A172 (cell line): Measurements from ENCODE around the gene PDAP1. TPM values are rescaled to one million over a fixed set of nuclear protein-coding genes. Genes with fewer than 3 reads are reported as not detected.
A peak's percentile ranks its signal among the peaks of the same experiment; 100 is the strongest.

Source experiments
- DNase-seq: peaks from one replicate; pipeline ENCODE4 v3.0.0-alpha.2; 2015; ENCODE audit warnings: low spot score
- total RNA-seq: library from RNA; depleted of rRNA; stranded (reverse); fragments of >200 nt; shearing (Covaris generic); gene quantifications from 2 replicates; pipeline ENCODE4 v1.2.3, GENCODE V29; 2014

The PDAP1 gene
- total RNA-seq, 1 experiment from 2014 or later = 236 TPM

DNA sequence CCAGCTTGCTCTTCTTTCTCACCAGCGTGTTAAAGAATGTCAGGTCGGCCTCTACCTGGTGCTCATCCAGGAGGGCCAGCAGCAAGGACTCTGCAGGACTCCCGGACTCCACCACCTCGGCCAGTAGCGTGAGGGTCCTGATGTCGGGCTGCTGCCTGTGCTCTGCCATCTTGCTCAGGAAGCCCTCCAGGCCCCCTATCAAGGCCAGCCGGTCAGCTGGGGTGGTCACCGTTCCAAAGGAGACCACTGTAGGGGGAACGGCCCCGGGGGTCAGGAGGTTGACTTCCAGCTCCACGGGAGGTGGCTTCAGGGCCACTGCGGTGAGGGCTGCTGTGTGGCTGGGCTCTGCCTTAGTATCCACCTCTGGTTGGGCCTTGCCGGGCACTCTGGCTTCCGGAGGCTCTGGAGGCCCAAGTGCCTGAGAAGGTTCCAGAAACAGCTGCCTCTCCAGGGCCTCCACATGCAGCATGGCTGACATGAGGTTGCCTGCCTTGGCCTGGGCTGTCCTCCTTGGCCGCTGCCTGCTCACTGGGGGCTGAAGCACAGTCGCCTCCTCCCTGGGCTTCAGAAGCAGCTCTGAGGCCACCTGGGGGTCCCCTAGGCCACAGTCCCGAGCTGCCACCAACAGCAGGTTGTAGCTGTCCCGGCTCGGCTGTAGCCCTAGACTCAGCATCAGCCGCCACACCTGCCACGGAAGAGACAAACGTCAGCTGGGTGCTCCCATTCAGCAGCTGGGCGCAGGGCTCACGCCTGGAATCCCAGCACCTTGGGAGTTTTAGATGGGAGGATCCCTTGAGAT lies 16.7 kb upstream of the PDAP1 start:
- no peak for DNase-seq

DNA sequence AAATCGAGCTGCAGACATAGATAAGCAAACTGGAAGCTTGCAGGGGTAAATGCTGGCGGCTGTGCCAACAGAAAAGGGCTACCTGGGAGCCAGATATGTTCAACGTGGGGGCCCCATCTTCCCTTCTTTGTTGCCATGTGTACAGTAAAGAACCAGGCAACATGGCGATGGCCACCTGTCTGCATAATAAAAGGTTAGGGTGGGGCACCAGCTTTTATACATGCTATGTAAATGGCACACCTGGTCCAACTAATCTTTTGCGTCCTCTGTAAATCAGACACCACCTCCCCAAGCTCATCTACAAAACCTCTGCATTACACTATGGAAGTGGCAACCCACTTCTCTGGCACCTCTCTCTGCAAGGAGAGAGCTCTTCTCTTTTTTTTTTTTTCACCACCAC lies 14.2 kb upstream of the PDAP1 start:
- DNase-seq = no peak

DNA sequence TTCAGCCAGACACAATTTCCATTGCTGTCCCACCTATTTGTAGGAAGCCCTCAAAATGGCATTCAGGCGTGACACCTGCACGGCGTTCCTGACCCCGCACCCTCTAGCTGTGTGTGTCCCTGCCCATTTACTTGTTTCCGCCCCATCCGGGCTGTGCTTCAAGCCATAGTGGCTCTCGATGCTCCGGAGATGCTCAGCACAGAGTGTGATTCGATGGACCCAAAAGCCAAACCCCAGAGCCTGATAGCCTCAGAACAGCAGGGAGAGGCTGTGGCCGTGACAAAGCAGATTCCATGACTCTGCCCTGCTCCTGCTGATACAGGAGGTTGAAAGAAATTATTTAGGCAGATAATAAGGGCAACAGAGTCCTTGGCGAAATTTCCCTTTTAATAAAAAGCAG lies 13.8 kb upstream of the PDAP1 start:
- no peak for DNase-seq

DNA sequence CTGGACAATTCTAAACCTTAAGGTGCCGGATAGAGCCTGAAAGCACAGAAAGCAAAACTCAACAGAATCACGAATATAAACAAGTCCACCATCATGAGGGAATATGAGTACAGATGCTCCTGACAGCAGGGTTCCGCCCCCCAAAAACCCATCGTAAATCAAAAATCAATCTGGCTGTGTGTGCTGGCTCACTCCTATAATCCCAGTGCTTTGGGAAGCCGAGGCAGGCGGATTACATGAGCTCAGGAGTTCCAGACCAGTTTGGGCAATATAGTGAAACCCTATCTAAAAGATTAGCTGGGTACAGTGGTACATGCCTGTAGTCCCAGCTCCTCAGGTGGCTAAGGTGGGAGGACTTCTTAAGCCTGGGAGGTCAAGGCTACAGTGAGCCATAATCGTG lies 12.6 kb upstream of the PDAP1 start:
- DNase-seq = no peak

DNA sequence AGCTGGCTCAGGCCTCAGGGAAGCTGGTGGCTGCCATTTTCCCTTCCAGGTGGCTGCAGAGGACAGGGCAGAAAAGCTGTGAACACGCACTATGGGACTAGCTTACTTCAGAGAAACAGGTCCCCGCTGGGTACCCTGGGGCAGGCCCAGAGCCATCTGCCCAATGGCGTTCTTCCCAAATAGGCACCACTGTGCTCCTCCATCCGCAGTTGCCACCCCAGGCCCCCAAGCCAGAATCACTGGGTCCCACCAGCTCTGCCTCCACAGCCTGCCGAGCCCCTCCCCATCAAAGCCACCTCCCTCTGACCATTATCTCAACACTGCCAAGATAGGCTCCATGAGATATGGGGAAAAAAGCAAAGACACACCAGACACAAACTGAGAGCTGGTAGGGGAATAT lies 11.8 kb upstream of the PDAP1 start:
- DNase-seq = no peak

DNA sequence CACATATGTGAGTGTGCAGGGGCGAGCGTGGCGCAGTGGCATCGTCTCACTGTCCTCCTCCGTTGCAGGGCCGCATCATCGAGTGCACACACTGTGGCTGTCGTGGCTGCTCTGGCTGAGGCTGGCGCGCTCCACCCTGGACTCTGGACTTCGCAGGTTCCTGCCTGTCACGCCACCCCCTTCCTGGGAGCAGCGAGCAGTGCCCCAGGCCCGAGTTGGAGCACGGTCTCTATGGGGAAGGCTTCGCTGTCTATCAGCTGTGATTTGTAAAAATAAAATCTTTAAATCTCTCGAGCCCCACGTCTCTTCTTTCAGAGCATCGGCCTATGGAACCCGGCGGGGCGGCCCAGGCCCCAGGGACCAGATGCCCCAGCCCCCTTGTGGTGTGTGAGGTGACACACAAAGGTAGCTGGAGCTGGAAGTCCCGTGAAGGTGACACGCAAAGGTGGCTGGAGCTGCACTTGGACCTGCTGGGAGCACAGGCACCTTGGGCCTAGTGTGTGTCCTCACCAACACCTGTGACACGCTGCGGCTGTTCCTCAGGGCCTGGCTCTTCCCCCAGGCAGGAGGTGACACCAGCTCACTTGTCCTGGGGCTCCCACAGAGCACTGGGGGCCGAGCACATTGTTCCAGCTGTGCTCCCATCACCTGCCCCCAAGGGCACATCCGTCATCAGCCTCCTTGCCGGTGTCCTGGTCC lies 11.1 kb upstream of the PDAP1 start:
- DNase-seq = no peak

DNA sequence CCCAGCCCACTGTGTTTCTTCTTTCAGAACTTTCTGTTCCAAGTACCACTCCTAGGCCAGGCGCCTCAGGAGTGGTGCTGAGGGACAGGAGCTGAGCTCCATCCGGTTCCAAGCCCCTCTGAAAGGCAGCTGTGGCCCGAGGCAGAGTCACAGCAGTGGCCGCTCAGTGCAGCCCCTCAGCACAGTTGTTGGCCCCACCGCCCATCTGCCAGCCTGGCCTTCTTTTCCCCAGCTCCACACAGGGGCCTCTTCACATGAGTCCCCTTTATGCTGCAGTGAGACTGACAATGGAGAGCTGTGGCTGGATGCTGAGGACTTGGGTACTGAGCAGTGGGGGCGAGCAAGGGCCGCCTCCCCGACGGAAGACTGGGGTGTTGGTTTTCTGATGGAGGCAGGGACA lies 9.9 kb upstream of the PDAP1 start:
- no peak for DNase-seq

DNA sequence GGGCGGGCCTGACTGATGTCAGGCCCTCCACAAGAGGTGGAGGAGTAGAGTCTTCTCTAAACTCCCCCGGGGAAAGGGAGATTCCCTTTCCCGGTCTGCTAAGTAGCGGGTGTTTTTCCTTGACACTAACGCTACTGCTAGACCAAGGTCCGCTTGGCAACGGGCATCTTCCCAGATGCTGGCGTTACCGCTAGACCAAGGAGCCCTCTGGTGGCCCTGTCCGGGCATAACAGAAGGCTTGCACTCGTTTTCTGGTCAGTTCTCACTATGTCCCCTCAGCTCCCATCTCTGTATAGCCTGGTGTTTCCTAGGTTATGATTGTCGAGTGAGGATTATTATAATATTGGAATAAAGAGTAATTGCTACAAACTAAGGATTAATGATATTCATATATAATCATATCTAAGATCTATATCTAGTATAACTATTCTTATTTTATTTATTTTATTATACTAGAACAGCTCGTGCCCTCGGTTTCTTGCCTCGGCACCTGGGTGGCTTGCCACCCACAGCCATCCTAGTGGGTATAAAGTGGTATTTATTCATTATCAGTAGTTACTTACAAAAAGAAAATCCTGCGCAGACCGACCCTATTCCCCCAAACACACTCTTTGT lies 7.2 kb upstream of the PDAP1 start:
- peak; percentile 71 for DNase-seq

DNA sequence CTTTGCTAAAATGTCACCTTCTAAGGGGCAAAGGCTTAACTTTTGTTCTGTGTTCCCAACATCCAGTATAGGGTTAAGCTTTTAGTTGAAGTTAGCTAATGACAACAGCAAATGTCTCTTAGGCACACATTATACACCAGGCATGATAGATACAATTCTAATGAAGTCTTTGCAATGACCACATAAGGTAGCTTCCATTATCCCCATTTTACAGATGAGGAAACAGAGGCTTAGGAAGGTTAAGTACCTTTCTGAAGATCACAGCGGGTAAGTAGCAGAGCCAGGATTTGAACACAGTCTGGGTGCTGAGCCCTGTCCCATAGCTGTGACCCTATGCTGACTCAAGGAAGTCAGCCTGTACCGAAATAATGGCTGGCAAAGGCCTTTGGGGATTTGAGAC lies 2.2 kb upstream of the PDAP1 start:
- no peak for DNase-seq

DNA sequence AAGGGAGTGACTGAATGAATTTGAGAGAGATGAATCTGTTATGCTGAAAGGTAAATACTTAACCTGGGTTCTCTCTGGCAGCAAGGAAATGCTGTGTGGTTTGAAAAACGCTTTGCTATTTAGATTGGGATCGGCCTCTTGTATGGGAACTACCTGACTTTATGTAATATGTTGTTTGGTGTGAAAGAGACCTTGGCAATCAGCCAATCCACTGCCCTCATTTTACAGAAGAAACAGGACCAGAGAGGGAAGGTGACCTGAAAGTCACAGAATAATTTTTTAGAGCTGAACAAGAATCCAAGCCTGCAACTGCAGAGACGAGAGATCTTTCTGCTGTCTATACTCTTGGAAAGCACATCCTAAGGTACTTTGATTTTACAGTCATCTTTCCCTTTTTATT lies 1.4 kb upstream of the PDAP1 start:
- no peak for DNase-seq

DNA sequence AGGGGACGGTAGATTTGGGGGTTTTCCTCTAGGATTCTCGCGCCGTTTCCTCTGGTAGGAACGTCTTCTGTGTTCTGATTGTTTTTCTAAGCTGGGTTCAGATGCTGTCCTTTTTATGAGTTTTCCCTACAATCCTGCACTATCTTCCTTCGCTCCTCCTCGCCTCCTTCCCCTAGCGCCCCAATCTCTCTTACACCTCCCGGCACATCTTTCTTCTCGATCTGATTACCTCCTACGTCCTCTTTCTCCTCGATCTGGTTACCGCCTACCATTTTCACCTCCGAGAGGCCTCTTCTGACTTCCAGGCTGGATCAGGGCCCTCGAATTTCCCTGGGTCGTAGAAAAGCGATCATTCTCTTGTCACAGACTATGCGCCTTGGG lies 785 bp upstream of the PDAP1 start:
- DNase-seq = no peak

DNA sequence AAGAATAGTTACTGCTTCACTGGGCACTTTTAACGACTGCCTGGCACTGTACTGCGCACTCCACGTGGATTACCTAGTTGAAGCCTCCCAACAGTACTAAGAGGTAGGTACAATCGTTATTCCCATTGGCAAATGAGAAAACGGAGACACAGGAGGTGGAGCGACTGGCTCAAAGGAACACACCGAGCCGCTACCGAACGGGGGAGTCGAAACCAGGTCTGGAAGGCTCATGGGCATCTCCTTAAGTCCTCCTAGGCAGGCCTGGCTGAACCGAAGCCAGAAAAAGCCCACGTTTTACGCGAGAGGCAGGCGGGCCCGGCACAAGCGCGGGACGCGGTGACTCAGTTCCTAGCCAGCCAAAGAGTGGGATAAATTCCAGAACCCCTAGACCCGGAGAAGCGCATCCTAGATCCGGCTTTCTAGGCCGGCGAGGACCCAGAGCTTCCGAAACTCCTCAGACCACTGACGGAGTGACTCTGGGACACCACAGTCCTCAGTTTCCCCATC lies 472 bp downstream of the PDAP1 start:
- DNase-seq = peak; percentile 62

DNA sequence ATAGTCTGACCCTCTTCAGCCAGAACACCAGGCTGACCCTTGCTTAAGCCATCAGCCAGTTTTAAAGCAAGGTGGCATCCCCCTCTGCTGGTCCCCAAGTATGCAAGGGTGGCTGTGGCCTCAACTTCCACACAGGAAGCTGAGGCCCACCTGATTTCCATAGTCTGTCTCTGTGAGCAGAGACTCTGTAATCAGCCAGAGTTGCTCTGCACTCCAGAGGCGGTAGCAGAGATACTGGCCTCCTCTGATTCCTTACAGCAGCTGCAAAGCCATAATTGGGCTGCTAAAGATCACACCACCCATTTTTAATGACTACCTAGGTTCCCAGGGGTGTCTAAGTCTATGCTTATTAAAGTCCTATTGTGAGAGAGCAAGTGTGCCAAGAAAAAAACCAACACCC lies 1.8 kb downstream of the PDAP1 start:
- no peak for DNase-seq

DNA sequence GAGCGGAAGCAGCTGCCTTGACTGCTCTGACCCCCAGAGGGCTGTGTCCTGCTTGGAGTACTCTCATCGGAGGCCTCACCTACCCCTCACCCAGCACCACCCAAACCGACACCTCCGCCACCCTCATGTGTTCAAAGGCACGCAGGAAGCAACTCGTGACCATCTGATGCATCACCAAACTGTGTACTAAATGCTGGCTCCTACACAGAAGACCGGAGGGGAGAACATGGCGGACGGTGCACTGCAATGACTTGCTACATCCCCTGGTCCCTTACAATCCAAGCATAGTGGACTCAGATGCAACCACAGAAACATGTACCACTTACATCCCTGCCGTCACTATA lies 3.4 kb downstream of the PDAP1 start:
- DNase-seq = no peak

DNA sequence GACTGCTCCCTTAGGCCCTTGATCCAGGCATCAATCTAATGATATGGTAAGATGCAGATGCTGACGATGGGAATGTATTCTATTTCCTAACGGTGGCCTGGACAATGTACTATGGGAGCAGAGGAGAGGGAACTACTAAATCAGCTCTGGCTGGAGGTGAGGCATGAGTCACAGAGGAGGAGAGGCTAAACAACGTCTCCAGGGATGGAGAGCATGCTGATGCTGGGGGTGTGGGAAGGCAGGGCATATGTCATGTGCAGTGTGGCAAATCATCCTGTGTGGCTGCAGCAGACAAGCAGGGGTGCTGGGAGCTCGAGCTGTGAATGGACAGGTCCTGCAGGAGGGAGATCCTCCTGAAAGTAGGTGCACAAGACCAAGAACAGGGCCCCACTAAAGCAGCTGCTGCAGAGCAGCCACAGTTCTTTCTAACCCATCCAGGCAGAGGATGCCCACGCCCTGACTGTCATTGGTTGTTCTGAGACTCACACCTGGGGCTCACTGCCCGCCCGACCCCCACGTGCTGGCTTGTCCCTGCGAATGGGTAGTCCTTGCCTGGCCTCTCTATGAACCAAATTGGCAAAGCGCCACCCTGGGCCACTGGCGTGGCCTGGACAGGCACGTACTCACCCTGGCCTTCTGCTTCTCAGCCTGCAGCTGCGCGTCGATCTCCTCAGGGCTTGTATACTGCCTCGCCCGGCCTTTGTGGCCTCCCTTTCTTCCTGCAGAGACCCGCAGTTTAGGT lies 4.0 kb downstream of the PDAP1 start:
- DNase-seq = peak; percentile 58

DNA sequence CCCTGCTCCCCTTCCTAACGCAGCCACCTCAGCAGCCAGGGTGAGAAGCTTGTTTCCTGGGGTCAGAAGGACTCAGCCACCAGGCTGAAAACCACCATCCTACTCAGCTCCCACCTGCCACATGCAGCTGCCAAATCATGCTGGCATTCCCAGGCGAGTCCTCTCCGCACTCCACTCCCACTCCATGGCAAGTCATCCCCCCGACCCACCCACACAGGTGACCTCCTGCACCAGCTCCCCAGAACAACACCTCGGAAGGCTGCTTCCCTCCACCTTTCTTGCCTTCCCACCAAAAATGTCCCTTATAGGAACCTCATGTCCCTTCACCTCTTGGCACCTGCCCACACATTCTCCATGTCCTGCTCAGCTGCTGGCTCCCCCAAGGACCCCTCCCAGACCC lies 4.6 kb downstream of the PDAP1 start:
- no peak for DNase-seq

DNA sequence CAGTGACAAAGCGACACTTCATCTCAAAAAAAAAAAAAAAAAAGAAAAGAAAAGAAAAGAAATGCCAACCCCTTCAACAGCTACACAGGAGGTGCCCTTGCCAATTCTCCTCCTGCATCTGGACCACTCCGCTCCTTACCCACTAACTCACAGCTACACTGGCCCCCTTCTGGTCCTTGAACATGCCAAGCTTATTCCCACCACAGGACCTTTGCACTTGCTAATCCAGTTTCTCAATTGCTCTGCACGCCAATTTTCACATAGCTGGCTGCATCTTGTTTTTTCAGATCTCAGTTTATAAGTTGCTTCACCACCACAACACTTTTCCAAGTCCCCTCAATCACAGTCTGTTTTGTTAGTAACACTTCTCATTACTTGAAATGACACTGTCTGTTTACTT lies 5.5 kb downstream of the PDAP1 start:
- DNase-seq = no peak

DNA sequence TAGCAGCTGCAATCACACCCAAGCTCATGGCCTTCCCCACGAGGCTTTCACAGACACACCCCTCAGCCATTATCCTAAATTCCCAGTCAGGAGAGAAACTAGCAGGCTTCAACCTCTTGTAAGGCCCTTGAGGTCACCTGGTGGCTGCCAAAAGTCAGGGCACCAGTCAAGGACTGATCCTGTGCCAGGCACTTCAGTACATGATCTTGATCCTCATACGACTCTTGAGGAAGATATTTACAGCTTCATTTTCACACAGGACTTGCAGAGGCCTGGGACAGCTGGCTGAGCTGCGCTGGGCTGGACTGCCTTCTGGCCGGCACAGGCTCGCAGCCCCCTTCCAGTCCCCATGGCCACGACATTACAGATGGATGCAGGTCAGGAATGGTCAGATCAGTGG lies 8.8 kb downstream of the PDAP1 start:
- DNase-seq = no peak

DNA sequence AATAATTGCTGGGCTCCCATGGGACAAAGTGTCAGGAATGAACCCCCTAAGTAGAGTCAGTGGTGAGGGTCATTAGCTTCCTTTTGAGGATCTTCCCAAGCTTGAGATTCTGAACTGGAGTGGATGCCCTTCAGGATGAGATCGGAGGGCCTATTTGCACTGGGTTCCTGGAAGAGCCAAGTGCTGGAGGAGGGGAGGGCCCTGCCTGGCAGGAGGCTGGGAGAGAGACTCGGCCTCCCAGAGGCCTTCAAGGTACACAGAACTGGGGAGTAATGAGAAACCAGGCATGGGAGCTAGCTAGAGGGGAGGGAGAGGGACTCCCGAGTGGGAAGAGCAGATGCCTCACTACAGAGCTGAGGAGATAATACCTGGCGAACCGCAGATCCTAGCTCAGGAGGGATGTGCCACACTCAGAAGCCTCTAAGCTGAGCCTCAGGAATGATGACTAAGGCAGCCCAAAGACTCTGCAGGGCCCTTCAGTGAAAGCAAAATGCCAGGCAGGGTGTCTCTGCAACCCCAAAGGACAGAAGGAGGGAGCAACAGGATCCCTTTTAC lies 9.4 kb downstream of the PDAP1 start:
- DNase-seq = no peak

DNA sequence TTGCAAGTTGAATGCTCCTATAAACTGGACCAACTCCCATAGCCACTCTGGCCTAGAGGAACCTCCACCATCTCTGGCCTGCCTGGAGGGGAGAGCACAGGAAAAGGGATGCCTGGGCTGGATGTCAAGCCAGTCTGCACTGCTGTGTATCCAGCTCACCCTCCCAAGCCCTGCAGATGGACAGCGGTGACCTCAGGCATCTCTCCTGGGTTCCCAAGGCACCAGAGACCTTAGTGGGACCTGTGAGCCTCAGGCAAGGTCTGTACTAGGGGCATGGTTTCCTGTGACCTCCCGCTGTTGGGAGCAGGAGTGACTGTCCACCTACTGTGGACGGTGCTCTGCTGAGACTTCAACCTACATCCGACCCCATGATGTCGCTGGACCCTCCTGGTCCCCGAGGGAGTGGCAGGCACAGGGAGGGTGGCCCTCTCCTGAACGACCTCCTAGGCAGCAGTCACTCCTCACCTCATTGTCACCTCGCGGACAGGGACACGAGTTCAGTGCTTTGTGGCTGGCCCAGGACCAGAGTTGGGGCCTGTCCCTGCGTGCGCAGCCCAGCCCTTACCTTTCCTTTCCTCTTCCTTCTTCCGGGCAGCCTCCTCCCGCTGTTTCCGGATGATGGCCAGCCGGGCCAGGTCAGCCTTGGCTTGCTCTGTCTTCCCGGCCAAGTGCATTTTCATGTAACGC lies 11.0 kb downstream of the PDAP1 start:
- DNase-seq = no peak
